Type B pancreatic cell (in vitro differentiated cells): ENCODE results near the gene TMEM126B. TPM values are rescaled to one million over a fixed set of nuclear protein-coding genes. Genes with fewer than 3 reads are reported as not detected.
"Not testable (repeated sequence)": the region's sequence is repeated elsewhere in the genome, so short reads cannot be mapped to it uniquely, and the experiment has no call there.

ENCODE experiments used
- DNase-seq: peaks from one replicate; pipeline ENCODE4 v3.0.0; 2021; ENCODE audit warnings: mixed read lengths; ENCODE audit not compliant: unreplicated experiment; ENCODE audit errors: extremely low spot score
- H3K27ac Mint-ChIP-seq: 2 replicates; pipeline ENCODE4 v1.8.0; 2021; ENCODE audit warnings: mild to moderate bottlenecking, mixed read lengths
- H3K27me3 Mint-ChIP-seq: 2 replicates; pipeline ENCODE4 v1.8.0; 2021; ENCODE audit warnings: mixed read lengths
- H3K36me3 Mint-ChIP-seq: 2 replicates; pipeline ENCODE4 v1.8.0; 2021; ENCODE audit warnings: mixed read lengths
- H3K4me1 Mint-ChIP-seq: one replicate; pipeline ENCODE4 v1.8.0; 2021; ENCODE audit warnings: mixed read lengths; ENCODE audit not compliant: unreplicated experiment
- H3K4me3 Mint-ChIP-seq: 2 replicates; pipeline ENCODE4 v1.8.0; 2021; ENCODE audit warnings: mild to moderate bottlenecking, mixed read lengths
- H3K9me3 Mint-ChIP-seq: 2 replicates; pipeline ENCODE4 v1.8.0; 2021; ENCODE audit warnings: mixed read lengths
- total RNA-seq: library from RNA; stranded (reverse); gene quantifications from 2 replicates; pipeline ENCODE4 v1.2.1, GENCODE V29; 2021; ENCODE audit warnings: low replicate concordance
- TF ChIP-seq, protein P1 (sequence below): fragments of 200-600 bp; sonication (generic); conservative IDR thresholded peaks from 2 replicates; pipeline ENCODE4 v1.5.0; 2021; ENCODE audit warnings: antibody characterized with exemption, mild to moderate bottlenecking

TMEM126B gene
- total RNA-seq, 1 donor from 2014 or later: 46.7 TPM

DNA sequence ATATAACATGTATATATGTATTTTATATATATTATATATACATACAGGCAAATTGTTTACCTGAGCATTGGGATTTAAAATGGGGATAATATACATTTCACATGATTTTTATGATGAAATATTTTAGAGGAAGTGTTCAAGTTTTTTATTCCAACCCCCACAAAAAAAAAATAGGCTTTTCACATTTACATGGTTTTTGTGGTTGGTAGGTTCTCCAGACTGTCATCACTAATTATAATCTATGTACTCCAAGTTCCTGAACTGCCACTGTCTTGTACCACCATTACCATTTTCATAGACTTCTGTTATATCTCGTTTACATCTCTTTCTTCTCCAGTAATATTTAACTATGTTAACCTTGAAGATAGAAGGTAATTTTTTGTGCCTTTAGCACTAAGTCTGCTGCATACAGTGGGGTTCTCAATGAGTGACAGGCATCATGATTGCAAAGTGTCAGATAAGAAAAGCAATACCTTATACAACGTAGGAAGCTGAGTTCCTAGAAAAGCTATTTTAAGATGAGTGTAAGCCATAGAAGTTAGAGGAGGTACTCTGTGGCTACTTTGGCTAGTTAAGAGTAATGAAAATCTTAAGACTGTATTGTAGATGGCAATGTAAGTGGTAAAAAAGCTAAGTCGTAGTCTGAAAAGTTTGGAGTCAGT lies 24.5 kb downstream of the TMEM126B start:
- H3K27me3 Mint-ChIP-seq: no peaks in the 10 kb centered on the region
- peaks cover 17% of the 10 kb centered on the region for H3K36me3 Mint-ChIP-seq
- no peak overlapping the region for H3K4me3 Mint-ChIP-seq
- no peak for DNase-seq
- peaks cover 11% of the 10 kb centered on the region for H3K4me1 Mint-ChIP-seq
- H3K9me3 Mint-ChIP-seq: no peaks in the 10 kb centered on the region
- TF ChIP-seq, protein P1, sequence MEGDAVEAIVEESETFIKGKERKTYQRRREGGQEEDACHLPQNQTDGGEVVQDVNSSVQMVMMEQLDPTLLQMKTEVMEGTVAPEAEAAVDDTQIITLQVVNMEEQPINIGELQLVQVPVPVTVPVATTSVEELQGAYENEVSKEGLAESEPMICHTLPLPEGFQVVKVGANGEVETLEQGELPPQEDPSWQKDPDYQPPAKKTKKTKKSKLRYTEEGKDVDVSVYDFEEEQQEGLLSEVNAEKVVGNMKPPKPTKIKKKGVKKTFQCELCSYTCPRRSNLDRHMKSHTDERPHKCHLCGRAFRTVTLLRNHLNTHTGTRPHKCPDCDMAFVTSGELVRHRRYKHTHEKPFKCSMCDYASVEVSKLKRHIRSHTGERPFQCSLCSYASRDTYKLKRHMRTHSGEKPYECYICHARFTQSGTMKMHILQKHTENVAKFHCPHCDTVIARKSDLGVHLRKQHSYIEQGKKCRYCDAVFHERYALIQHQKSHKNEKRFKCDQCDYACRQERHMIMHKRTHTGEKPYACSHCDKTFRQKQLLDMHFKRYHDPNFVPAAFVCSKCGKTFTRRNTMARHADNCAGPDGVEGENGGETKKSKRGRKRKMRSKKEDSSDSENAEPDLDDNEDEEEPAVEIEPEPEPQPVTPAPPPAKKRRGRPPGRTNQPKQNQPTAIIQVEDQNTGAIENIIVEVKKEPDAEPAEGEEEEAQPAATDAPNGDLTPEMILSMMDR: no peak
- H3K27ac Mint-ChIP-seq: no peak overlapping the region

DNA sequence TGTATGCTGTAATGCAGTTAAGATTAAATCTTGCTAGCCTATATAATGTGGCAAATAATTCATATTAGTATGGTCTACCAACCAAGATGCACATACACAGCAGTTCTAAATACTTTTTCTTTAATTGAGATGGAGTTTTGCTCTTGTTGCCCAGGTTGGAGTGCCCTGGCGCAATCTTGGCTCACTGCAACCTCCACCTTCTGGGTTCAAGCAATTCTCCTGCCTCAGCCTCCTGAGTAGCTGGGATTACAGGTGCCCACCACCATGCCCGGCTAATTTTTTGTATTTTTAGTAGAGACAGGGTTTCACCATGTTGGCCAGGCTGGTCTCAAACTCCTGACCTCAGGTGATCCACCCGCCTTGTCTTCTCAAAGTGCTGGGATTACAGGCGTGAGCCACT lies 25.9 kb downstream of the TMEM126B start:
- not testable (repeated sequence) for DNase-seq, H3K9me3 Mint-ChIP-seq, H3K4me3 Mint-ChIP-seq, H3K27me3 Mint-ChIP-seq, H3K27ac Mint-ChIP-seq
- Mint-ChIP-seq H3K4me1 (peaks cover 14% of the 10 kb centered on the region), H3K36me3 (peaks cover 21% of the 10 kb centered on the region)

DNA sequence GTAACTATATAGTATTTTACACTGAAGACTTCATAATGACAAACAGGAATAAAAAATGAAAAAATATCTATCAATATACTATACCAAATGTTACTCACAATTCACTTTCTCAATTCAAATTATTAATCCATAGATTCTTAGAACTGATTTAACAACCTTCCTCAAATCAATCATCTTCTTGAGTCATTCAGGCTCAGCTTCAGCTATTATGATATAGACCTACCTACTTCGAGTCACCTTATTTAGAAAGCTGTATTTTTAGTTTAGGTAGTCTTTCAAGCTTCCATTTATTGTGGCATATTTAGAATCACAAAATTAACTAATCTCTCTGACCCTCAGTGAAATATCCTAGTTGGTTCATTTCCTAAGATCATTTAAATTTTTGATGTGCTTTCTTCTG lies 28.4 kb downstream of the TMEM126B start:
- Mint-ChIP-seq H3K4me1 (peaks cover 31% of the 10 kb centered on the region), H3K27ac (no peak overlapping the region), H3K9me3 (no peaks in the 10 kb centered on the region), H3K36me3 (peaks cover 36% of the 10 kb centered on the region), H3K27me3 (no peaks in the 10 kb centered on the region), H3K4me3 (no peak overlapping the region)
- DNase-seq: no peak
- TF ChIP-seq, protein P1: no peak

- peaks cover 40% of the 10 kb centered on the region for H3K36me3 Mint-ChIP-seq
- H3K4me3 Mint-ChIP-seq: no peak overlapping the region
- no peak overlapping the region for H3K27ac Mint-ChIP-seq
- no peak for DNase-seq
- TF ChIP-seq, protein P1: no peak
- H3K4me1 Mint-ChIP-seq: peaks cover 31% of the 10 kb centered on the region
- no peaks in the 10 kb centered on the region for H3K9me3 Mint-ChIP-seq
- H3K27me3 Mint-ChIP-seq: no peaks in the 10 kb centered on the region
Measured at GRCh38 chr11:85658180-85658579, 29.8 kb downstream of the TMEM126B start.

- TF ChIP-seq, protein P1: no peak
- Mint-ChIP-seq H3K4me3 (peak overlapping the region; percentile 85), H3K36me3 (peaks cover 40% of the 10 kb centered on the region), H3K4me1 (peaks cover 35% of the 10 kb centered on the region), H3K27me3 (no peaks in the 10 kb centered on the region), H3K9me3 (no peaks in the 10 kb centered on the region), H3K27ac (no peak overlapping the region)
- DNase-seq: no peak
Measured at GRCh38 chr11:85661972-85662664, 33.7 kb downstream of the TMEM126B start.

- peak overlapping the region; percentile 96 for H3K27ac Mint-ChIP-seq
- no peaks in the 10 kb centered on the region for H3K9me3 Mint-ChIP-seq
Measured at GRCh38 chr11:85663080-85663752, 34.8 kb downstream of the TMEM126B start.

More at GRCh38 chr11:85663080-85663752, 34.8 kb downstream of the TMEM126B start:
- peaks cover 35% of the 10 kb centered on the region for H3K4me1 Mint-ChIP-seq
- TF ChIP-seq, protein P1: no peak
- H3K36me3 Mint-ChIP-seq: peaks cover 39% of the 10 kb centered on the region
- no peaks in the 10 kb centered on the region for H3K27me3 Mint-ChIP-seq
- H3K4me3 Mint-ChIP-seq: peak overlapping the region; percentile 96
- no peak for DNase-seq
